ENCODE data around the gene OR6A2. TPM values are rescaled to one million over a fixed set of nuclear protein-coding genes. Genes with fewer than 3 reads are reported as not detected.
"Not testable (repeated sequence)": the region's sequence is repeated elsewhere in the genome, so short reads cannot be mapped to it uniquely, and the experiment has no call there.

OR6A2 gene
- not detected in 2 replicates for total RNA-seq (2014; rRNA removed; shearing (Covaris generic))

GRCh38 chr11:6799402-6799801 lies at the start of gene OR6A2:
Gene OR6A2, minus strand, starts transcription at chr11:6799689. Its CDS starts 3,981 bp downstream, at chr11:6795708.
- DNase-seq (ENCODE audit: low spot score) = no peak

GRCh38 chr11:6845383-6845782 lies 45.9 kb upstream of the OR6A2 start, which contains the start of gene OR10A5:
Gene OR10A5, plus strand, starts transcription at chr11:6845683. Its CDS starts 0 bp downstream, at chr11:6845683.
- DNase-seq (ENCODE audit: low spot score) = no peak

DNA sequence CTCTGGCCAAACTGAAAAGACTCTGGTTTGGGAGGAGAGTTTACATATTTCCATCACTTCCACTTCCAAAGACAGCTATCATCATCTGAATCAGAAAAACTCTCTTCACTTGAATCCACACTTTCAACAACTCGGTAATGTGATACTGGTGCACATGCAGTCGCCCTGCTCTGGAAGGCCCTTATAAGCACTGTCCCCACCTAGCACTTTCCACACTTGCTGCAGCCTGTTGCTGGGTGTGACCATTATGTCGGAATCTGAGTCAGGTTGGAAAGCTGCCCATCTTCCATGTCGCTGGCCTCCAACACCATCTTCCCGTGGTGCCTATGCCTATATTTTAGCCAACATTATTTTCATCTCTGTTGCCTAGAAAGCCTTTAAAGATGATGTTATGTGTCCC lies 44.9 kb upstream of the OR6A2 start:
- DNase-seq (ENCODE audit: low spot score) = no peak

- DNase-seq (ENCODE audit: low spot score) = no peak
Observed at GRCh38 chr11:6843670-6844069, 44.2 kb upstream of the OR6A2 start.

GRCh38 chr11:6841694-6842093 lies 42.2 kb upstream of the OR6A2 start:
- DNase-seq (ENCODE audit: low spot score) = no peak

DNA sequence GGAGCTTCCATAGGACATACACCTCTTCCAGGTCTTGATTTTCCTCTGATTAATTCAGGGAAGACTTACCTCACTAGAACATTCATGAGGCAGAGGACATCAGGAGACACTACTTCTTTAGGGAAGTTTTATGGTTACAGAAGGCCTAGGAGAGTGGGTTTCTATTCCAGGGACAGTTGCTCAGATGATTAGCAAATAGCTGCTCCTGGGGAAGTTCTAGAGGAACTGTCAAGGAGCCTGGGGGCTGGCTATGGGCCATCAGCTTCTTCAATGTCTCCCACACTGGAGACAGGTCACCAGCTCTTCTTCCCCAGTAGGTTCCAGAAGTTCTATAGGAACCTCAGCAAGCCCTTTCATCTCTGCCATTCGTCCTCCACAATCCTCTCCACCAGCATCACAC lies 34.5 kb upstream of the OR6A2 start:
- no peak for DNase-seq (ENCODE audit: low spot score)

DNA sequence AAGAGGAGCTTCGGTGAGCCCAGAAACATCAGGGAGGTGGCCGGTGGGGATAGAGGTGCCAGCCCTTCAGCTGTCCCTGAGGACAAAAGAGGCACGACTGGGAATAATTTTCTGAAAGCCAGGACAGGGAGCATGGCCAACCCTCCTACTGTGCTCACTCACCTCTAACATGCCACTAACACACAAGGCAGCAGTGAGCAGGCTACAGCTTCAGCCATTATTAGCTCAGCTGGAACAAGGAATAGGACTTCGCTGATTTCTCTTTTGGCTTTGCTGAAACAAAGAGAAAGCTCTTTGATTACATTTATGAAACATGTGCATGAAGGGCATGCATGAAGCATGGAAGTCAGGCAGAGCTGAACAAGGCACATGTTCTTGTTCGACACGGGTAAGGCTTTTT lies 33.9 kb upstream of the OR6A2 start:
- DNase-seq (ENCODE audit: low spot score) = no peak

DNA sequence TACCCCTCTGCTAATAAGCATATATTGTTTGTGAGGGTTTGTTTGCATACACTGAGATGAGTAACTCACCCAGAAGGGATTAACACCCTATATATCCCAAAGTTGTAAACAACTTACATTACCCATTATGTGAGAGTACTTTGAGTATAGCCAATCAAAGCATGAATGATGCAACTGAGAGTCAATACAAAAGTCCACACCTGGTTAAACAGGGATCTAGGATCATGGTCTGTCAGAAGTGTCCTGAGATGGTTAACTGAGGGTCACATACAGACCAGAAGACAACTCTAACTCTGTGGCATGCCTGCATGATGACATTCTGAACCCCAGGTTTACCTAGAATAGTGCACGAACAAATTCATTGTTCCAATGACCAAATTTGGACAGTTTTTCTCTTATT lies 28.6 kb upstream of the OR6A2 start:
- no peak for DNase-seq (ENCODE audit: low spot score)

GRCh38 chr11:6825231-6825744 lies 25.8 kb upstream of the OR6A2 start:
- DNase-seq (ENCODE audit: low spot score) = peak; percentile 4

DNA sequence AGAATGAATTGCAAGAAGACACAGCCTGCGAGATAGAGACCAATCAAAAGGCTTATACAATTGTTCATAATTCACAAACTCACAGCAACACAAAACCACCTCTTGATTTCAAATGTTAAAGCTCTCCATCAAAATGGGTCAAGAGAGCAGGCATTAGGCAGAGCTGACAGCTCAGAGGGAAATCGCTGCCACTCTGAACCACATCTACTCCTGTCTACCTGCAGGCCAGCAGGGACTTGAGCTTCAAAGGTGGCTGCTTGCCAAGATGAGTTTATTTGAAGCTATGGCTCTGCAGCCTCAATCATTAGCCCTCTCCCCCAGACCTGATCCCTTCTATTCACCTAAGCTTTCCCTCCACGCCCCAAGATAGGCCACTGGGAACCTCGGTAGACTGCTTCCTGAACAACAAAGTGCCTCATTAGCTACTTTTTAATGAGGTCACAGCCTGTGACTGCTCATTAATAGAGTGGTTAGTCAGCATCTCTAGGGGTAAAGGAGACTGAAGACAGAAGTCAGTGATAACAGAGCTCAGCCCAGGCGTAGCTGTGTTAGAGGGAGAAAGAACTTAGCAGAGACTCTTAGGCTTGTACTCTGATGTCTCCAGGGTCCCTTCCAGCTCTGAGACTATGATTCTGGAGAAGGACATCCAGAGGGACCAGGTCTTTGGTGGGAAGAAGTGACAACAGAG lies 24.8 kb upstream of the OR6A2 start:
- no peak for DNase-seq (ENCODE audit: low spot score)

GRCh38 chr11:6818967-6819366 lies 19.5 kb upstream of the OR6A2 start:
- no peak for DNase-seq (ENCODE audit: low spot score)

- DNase-seq (ENCODE audit: low spot score) = no peak
Observed at GRCh38 chr11:6817694-6818093, 18.2 kb upstream of the OR6A2 start.

GRCh38 chr11:6813656-6814055 lies 14.2 kb upstream of the OR6A2 start:
- DNase-seq (ENCODE audit: low spot score) = no peak

GRCh38 chr11:6812390-6813005 lies 13.0 kb upstream of the OR6A2 start:
- DNase-seq (ENCODE audit: low spot score) = peak; percentile 43

GRCh38 chr11:6801075-6801474 lies 1.6 kb upstream of the OR6A2 start:
- DNase-seq (ENCODE audit: low spot score) = not testable (repeated sequence)

- DNase-seq (ENCODE audit: low spot score) = no peak
Observed at GRCh38 chr11:6794639-6795038, 4.8 kb downstream of the OR6A2 start.

- no peak for DNase-seq (ENCODE audit: low spot score)
Observed at GRCh38 chr11:6790546-6790945, 8.9 kb downstream of the OR6A2 start.

DNA sequence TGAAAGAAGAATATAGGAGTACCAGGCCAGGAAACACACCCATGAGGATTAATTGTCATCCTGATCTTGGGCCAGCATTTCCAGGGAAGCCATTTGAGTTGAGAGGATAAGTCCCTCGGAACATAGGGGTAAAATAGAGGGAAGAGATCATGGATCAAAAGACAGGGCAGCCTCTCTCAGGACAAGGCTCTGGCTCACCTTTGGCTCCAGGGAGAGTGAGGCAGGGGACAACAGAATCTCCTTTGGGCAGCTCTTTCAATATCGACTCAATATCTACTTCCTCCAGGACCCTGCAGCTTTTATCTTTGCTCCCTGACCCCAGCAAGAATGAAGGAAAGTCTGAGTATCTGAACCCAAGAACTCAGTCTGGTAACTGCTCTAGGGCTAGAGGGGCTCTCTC lies 16.8 kb downstream of the OR6A2 start, which contains the start of gene OR2AG1:
OR2AG1 (plus strand) TSS at position 301 of the 400 bp plus-strand sequence. CDS start 2,018 bp downstream, outside the sequence.
- no peak for DNase-seq (ENCODE audit: low spot score)

GRCh38 chr11:6780829-6781228 lies 18.7 kb downstream of the OR6A2 start:
- DNase-seq (ENCODE audit: low spot score) = no peak

DNA sequence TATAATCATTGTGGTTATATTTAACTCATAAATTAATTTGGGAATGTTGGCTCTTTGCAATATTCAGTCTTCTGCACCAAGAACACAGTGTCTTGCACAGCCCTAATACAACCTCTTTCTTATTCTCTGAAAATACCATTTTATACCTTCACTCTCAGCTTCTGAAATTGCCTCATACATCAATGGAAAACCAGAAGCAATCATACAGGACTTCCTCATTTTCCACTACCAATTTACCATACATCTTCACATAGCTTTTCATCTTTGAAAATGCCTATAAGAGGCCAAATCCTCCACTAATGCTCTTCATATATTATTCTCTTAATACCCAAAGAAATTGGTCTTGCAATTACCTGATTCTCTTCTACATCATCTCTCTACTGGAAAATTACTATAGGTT lies 21.0 kb downstream of the OR6A2 start:
- DNase-seq (ENCODE audit: low spot score) = no peak

DNA sequence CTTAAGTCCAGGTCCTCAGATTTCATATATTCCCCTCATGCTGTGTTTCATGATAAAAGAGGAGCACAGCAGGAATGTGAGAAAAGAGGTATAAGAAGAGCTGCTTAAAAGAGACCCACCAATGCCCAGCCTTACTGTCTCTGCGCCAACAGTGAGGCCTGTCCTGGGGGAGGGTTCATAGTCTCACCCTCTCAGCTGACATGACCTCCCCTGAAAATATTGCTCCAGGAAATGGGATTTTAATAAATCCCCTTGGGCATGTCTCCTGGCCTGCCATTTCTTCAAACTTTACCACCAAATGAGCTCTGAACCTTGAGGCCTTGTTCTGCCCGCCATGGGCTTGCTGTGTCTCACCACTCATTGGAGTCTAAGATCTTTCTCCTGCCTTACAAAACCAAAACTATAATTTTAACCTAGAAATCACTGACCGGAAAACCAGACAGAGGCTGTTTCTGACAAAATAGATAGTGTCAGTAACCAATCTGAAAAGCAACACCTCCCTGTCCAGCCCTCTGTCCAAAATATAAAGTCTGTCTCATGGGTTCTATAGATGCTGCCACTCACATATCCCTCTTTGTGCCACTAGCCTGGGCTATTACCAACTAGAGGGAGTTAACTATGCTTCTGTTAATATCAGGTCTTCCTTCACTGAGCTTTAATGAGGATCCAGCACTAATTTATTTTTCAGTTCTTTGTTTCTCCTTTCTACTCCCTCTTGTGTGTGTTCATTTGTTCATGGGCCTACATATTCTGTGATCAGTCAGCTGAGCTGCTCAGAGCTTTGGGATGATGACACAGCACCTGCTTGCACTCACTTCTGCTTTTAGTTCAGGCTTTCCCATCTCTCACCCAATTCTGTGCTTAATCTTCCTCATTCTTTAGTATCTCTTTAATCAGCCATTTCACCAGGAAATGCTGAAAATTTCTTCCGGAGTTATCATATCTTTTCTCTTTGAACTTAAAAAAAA lies 27.3 kb downstream of the OR6A2 start, which contains the start of gene OR2AG2:
OR2AG2 (minus strand) TSS at position 51 of the 968 bp plus-strand sequence. CDS start 3,019 bp downstream, outside the sequence.
- DNase-seq (ENCODE audit: low spot score) = no peak
